Measurements from ENCODE around the gene CHAF1B.

The CHAF1B gene

GRCh38 chr21:36344931-36345330 is 40.3 kb upstream of the CHAF1B start:
- H3K9me2 ChIP-seq (ENCODE audit: low read depth, low read length): no peaks in the 10 kb centered on the region
- no peaks in the 10 kb centered on the region for H3K9me3 ChIP-seq (ENCODE audit: low read length)

GRCh38 chr21:36347278-36347961 is 37.8 kb upstream of the CHAF1B start:
- no peak overlapping the region for H2AFZ ChIP-seq (ENCODE audit: low read length)
- H3K4me1 ChIP-seq (ENCODE audit: insufficient read depth, low read length, severe bottlenecking): no peaks in the 10 kb centered on the region
- no peaks in the 10 kb centered on the region for H3K9me3 ChIP-seq (ENCODE audit: low read length)
- no peak overlapping the region for H3K4me2 ChIP-seq (ENCODE audit: low read length)
- no peaks in the 10 kb centered on the region for H3K9me2 ChIP-seq (ENCODE audit: low read depth, low read length)
- H4K20me1 ChIP-seq (ENCODE audit: insufficient read depth, low read length): no peaks in the 10 kb centered on the region
- no peaks in the 10 kb centered on the region for H3F3A ChIP-seq (ENCODE audit: insufficient read depth, low read length)
- H3K79me2 ChIP-seq (ENCODE audit: insufficient read depth, low read length): no peaks in the 10 kb centered on the region
- H3K27ac ChIP-seq (ENCODE audit: low read depth, low read length, poor library complexity, severe bottlenecking): no peak overlapping the region
- H3K9ac ChIP-seq (ENCODE audit: low read length): no peak overlapping the region
- peaks cover 95% of the 10 kb centered on the region for H3K36me3 ChIP-seq (ENCODE audit: insufficient read depth, low read length)
- no peaks in the 10 kb centered on the region for H3K27me3 ChIP-seq (ENCODE audit: insufficient read depth, low read length)
- no peak for TF ChIP-seq CTCF (IDR thresholded peaks at IDR 0.05; ENCODE audit: low read length)
- no peak for TF ChIP-seq EZH2 (IDR thresholded peaks at IDR 0.05; ENCODE audit: borderline replicate concordance, low read length)
- no peak overlapping the region for H3K4me3 ChIP-seq (ENCODE audit: low read depth, low read length, poor library complexity, severe bottlenecking)

More at GRCh38 chr21:36344931-36345330, 40.3 kb upstream of the CHAF1B start:
- Histone ChIP-seq H3K9ac (ENCODE audit: low read length) (no peak overlapping the region), H3K79me2 (ENCODE audit: insufficient read depth, low read length) (no peaks in the 10 kb centered on the region), H3K4me2 (ENCODE audit: low read length) (no peak overlapping the region), H3K27ac (ENCODE audit: low read depth, low read length, poor library complexity, severe bottlenecking) (no peak overlapping the region), H3F3A (ENCODE audit: insufficient read depth, low read length) (no peaks in the 10 kb centered on the region), H2AFZ (ENCODE audit: low read length) (no peak overlapping the region), H3K4me1 (ENCODE audit: insufficient read depth, low read length, severe bottlenecking) (no peaks in the 10 kb centered on the region), H3K4me3 (ENCODE audit: low read depth, low read length, poor library complexity, severe bottlenecking) (no peak overlapping the region), H4K20me1 (ENCODE audit: insufficient read depth, low read length) (no peaks in the 10 kb centered on the region), H3K36me3 (ENCODE audit: insufficient read depth, low read length) (peaks cover 96% of the 10 kb centered on the region), H3K27me3 (ENCODE audit: insufficient read depth, low read length) (no peaks in the 10 kb centered on the region)
- TF ChIP-seq CTCF (IDR thresholded peaks at IDR 0.05; ENCODE audit: low read length) (no peak), EZH2 (IDR thresholded peaks at IDR 0.05; ENCODE audit: borderline replicate concordance, low read length) (no peak)

- Histone ChIP-seq H4K20me1 (ENCODE audit: insufficient read depth, low read length) (no peaks in the 10 kb centered on the region), H3K9me3 (ENCODE audit: low read length) (no peaks in the 10 kb centered on the region), H3K4me2 (ENCODE audit: low read length) (no peak overlapping the region), H3K9me2 (ENCODE audit: low read depth, low read length) (no peaks in the 10 kb centered on the region), H2AFZ (ENCODE audit: low read length) (no peak overlapping the region), H3K4me1 (ENCODE audit: insufficient read depth, low read length, severe bottlenecking) (no peaks in the 10 kb centered on the region), H3K4me3 (ENCODE audit: low read depth, low read length, poor library complexity, severe bottlenecking) (no peak overlapping the region), H3K27ac (ENCODE audit: low read depth, low read length, poor library complexity, severe bottlenecking) (no peak overlapping the region), H3K9ac (ENCODE audit: low read length) (no peak overlapping the region), H3K79me2 (ENCODE audit: insufficient read depth, low read length) (no peaks in the 10 kb centered on the region), H3K27me3 (ENCODE audit: insufficient read depth, low read length) (no peaks in the 10 kb centered on the region), H3F3A (ENCODE audit: insufficient read depth, low read length) (no peaks in the 10 kb centered on the region), H3K36me3 (ENCODE audit: insufficient read depth, low read length) (peaks cover 96% of the 10 kb centered on the region)
- TF ChIP-seq CTCF (IDR thresholded peaks at IDR 0.05; ENCODE audit: low read length): no peak
- no peak for TF ChIP-seq EZH2 (IDR thresholded peaks at IDR 0.05; ENCODE audit: borderline replicate concordance, low read length)
Measured at GRCh38 chr21:36347962-36348328, 37.2 kb upstream of the CHAF1B start.
